Heart left ventricle (tissue), 16 donors: ENCODE measurements around the gene ARHGAP26. TPM values are rescaled to one million over a fixed set of nuclear protein-coding genes. Genes with fewer than 3 reads are reported as not detected.

Experiments used
- ATAC-seq, 4 donors: fragments of 200-7000 bp; cut with Tn5 transposase; one replicate each; pipeline ENCODE4 v1.9.1; 2020 to 2022; ENCODE audit warnings: moderate library complexity in 4 of 4, mild to moderate bottlenecking in 3 of 4, moderate number of reproducible peaks in 1 of 4
- DNase-seq, 5 donors: peaks; one replicate each; pipeline ENCODE4 v3.0.0-alpha.2; 2020
- H3K27ac ChIP-seq, 12 donors: fragments of 200-600 bp; sonication (generic) in 4 of 12; one replicate each; pipeline versions ENCODE4 v1.5.0 to v1.8.0; 2016 to 2022; ENCODE audit warnings: mild to moderate bottlenecking in 2 of 12
- H3K27me3 ChIP-seq, 9 donors: fragments of 200-600 bp; sonication (generic) in 2 of 9; one replicate each; pipeline versions ENCODE4 v1.5.1 to v1.8.0; 2016 to 2022; ENCODE audit warnings: mild to moderate bottlenecking in 3 of 9
- H3K36me3 ChIP-seq, 9 donors: fragments of 200-600 bp; sonication (generic) in 2 of 9; one replicate each; pipeline versions ENCODE4 v1.5.0 to v1.8.0; 2018 to 2022; ENCODE audit warnings: mild to moderate bottlenecking in 2 of 9
- H3K4me1 ChIP-seq, 12 donors: fragments of 200-600 bp; sonication (generic) in 4 of 12; one replicate each; pipeline versions ENCODE4 v1.5.0 to v1.8.0; 2016 to 2022; ENCODE audit warnings: mild to moderate bottlenecking in 3 of 12
- H3K4me3 ChIP-seq, 12 donors: fragments of 200-600 bp; sonication (generic) in 4 of 12; one replicate each; pipeline versions ENCODE4 v1.5.0 to v1.8.0; 2017 to 2022; ENCODE audit warnings: mild to moderate bottlenecking in 9 of 12, moderate library complexity in 4 of 12
- H3K9me3 ChIP-seq, 12 donors: fragments of 200-600 bp; sonication (generic) in 4 of 12; one replicate each; pipeline versions ENCODE4 v1.5.0 to v1.8.0; 2016 to 2022; ENCODE audit warnings: mild to moderate bottlenecking in 1 of 12
- CTCF ChIP-seq, 12 donors: fragments of 200-600 bp; sonication (generic) in 4 of 12; IDR thresholded peaks; one replicate each; pipeline versions ENCODE4 v1.5.0 to v1.8.0; 2018 to 2022; ENCODE audit warnings: antibody characterized with exemption in 12 of 12, mild to moderate bottlenecking in 5 of 12
- POLR2A ChIP-seq, 2 donors: fragments of 450-650 bp; IDR thresholded peaks; one replicate each; pipeline ENCODE4 v1.6.1; 2017; ENCODE audit warnings: antibody characterized with exemption in 2 of 2, mild to moderate bottlenecking in 2 of 2, moderate library complexity in 2 of 2
- WGBS, 4 donors: extraction: QIAGEN DNeasy Blood & Tissue Kit in 2 of 4; methylation state at CpG; one replicate each; pipeline versions ENCODE4 v1.1.5 to v1.1.7; 2013 to 2018; 5-methylcytosine and 5-hydroxymethylcytosine counted together
- intact Hi-C, 10 donors: fragments of 100-400 bp; cut with DNase I; formaldehyde crosslinking; loops; one replicate each; pipeline versions ENCODE4 v1.11.1 to v1.14.2; 2022
- polyA plus RNA-seq, 2 donors: library from polyadenylated mRNA; stranded (reverse); fragments of 200-250 nt; gene quantifications; one replicate each; pipeline ENCODE4 v1.2.3, GENCODE V29; 2013
- total RNA-seq, 9 donors: library from RNA; depleted of rRNA in 2 of 9; stranded (reverse); fragments of >200 nt in 2 of 9; fragmentation: NEBNext Ultra II Directional in 3 of 9; extraction: Animal tissue kit (Norgen Biotek cat#: 25700) in 3 of 9; gene quantifications; one replicate each; pipeline versions ENCODE4 v1.1.0 to v1.2.4, GENCODE V29; 2016 to 2023
- donor health status: ischemic (EF 13 %, LVEDD 7.1; RV severe dilation, severe dysfunction).
- donor health status: healthy with polysubstance abuse.
- donor health status: DM: no; HTN: yes; CAD: no.
- donor health status: DM: no; HTN: no; CAD: no.
- donor health status: ischemic (EF 25% LVEDD 6.9; RV normal size, moderate dysfunction).
- donor health status: ischemic (EF 25% LVEDD 5.7; RV mildly dilated, moderate dysfunction).
- donor health status: healthy.
- donor health status: DM: yes; HTN: yes; CAD: no.
- donor health status: ischemic (EF 35%, LVEDD 5.7; RV mildly dilated, moderate dysfunction).
- donor health status: nonischemic (EF 11% LVEDD 7.7; RV severe dilation, severe dysfunction).
- donor health status: DM: yes; HTN: yes; CAD: no.
- donor health status: PGD.
- donor health status: ischemic (EF 29% LVEDD 5.4; RV normal size, mild dysfunction).
- donor health status: nonischemic (EF 23%, LVEDD 6.1; RV moderate dilation, normal function).

ARHGAP26 gene
- total and polyA plus RNA-seq, 11 donors, result 11.9 to 52.1 (median 33.7) TPM

DNA sequence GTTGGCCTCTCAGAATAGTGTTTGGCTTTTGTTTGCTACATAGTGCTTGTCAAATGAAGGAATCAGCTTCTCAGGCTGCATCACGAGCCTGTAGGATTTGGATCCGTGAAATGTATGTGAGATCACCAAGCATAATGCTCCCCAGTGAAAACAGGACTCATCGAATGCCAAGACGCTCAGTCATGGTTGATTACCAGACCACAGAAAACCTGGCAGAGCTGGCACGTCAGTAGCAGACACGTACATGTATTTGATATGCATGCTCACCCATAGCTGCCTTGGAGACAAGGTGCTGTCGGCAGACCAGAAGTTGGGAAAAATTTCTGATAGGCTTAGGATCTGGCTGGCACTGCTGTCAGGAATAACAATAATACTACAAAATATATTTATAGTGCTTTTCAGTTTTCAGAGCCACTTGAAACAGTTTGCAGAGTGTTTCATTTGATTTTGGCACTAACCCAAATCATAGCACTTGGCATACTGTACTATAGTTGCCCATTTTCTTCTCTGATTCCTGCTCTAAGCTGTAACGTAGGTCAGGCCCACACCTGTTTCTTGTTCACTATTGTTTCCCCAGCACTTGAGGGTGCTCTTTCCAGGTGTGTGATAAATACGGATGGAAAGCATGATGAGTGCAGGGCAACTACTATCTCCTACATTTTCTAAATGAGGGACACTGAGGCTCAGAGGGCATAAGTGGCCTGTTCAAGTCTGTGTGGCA, 407.2 kb downstream of the ARHGAP26 start:
- peak overlapping the region in 4 of 12 donors; percentile 8 to 41 (median 29) for H3K27ac ChIP-seq
- 54 to 65% (median 61%) methylated on average over 9 of the region's 9 CpGs for WGBS, 4 donors
- no peak overlapping the region for H3K4me3 ChIP-seq

GRCh38 chr5:143179126-143179740, 409.1 kb downstream of the ARHGAP26 start:
- no peak overlapping the region for H3K27ac ChIP-seq
- no peaks in the 10 kb centered on the region for H3K27me3 ChIP-seq
- intact Hi-C loops, result no loop called here
- no peaks in the 10 kb centered on the region for H3K9me3 ChIP-seq
- TF ChIP-seq CTCF (IDR thresholded peaks at IDR 0.05) (no peak), POLR2A (IDR thresholded peaks at IDR 0.05) (no peak)
- H3K4me1 ChIP-seq, result peaks cover 0 to 59% (median 25%) of the 10 kb centered on the region in 12 donors
- H3K4me3 ChIP-seq, result no peak overlapping the region
- 80 to 91% (median 89%) methylated on average over 6 of the region's 6 CpGs for WGBS, 4 donors
- DNase-seq, result no peak
- H3K36me3 ChIP-seq, result peaks cover 0 to 11% (median 0%) of the 10 kb centered on the region in 9 donors
- ATAC-seq, result no peak

More for the DNA sequence above, 407.2 kb downstream of the ARHGAP26 start:
- no peak for TF ChIP-seq CTCF (IDR thresholded peaks at IDR 0.05)
- TF ChIP-seq POLR2A (IDR thresholded peaks at IDR 0.05), result no peak
- intact Hi-C loops, result no loop called here
- H3K27me3 ChIP-seq, result no peaks in the 10 kb centered on the region
- DNase-seq (peak in 2 of 5 donors; percentile 37 to 40), ATAC-seq (peak; percentile 23 to 70 (median 58))
- H3K36me3 ChIP-seq, result peaks cover 0 to 11% (median 0%) of the 10 kb centered on the region in 9 donors
- H3K9me3 ChIP-seq, result no peaks in the 10 kb centered on the region
- peaks cover 0 to 62% (median 18%) of the 10 kb centered on the region in 12 donors for H3K4me1 ChIP-seq

- H3K27me3 ChIP-seq, result no peaks in the 10 kb centered on the region
- no peak for TF ChIP-seq POLR2A (IDR thresholded peaks at IDR 0.05)
- no peak for TF ChIP-seq CTCF (IDR thresholded peaks at IDR 0.05)
- DNase-seq, result no peak
- peaks cover 0 to 11% (median 0%) of the 10 kb centered on the region in 9 donors for H3K36me3 ChIP-seq
- intact Hi-C loops, result no loop called here
- peaks cover 0 to 74% (median 38%) of the 10 kb centered on the region in 12 donors for H3K4me1 ChIP-seq
- ATAC-seq, result no peak
- H3K9me3 ChIP-seq, result no peaks in the 10 kb centered on the region
- H3K4me3 ChIP-seq, result no peak overlapping the region
- no peak overlapping the region for H3K27ac ChIP-seq
- 86 to 100% (median 92%) methylated on average over 1 of the region's 1 CpG for WGBS, 4 donors
Measured at GRCh38 chr5:143180751-143181150, 410.6 kb downstream of the ARHGAP26 start.

DNA sequence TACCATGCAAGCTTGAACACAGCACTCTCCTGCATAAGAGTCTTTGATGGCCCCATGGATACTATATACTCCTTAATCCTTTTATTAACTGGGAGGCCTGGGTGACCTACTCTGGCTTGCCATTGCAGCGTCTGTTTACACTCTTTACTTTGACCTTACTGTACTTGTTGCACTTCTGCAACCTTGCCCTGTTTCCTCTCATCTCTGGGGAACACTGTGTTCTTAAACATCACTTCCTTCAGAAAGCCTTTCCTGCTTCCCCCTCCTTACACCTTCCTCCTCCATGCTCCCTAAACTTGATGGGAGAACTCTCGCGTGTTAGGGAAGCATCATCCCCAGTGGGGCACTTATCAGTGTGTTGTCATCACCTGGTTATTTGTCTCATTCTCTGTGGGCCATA, 411.0 kb downstream of the ARHGAP26 start:
- no peaks in the 10 kb centered on the region for H3K9me3 ChIP-seq
- 54 to 63% (median 60%) methylated on average over 3 of the region's 3 CpGs for WGBS, 4 donors
- peaks cover 0 to 77% (median 40%) of the 10 kb centered on the region in 12 donors for H3K4me1 ChIP-seq
- DNase-seq (no peak), ATAC-seq (no peak)
- no peaks in the 10 kb centered on the region for H3K27me3 ChIP-seq
- intact Hi-C loops, result no loop called here
- peaks cover 0 to 11% (median 0%) of the 10 kb centered on the region in 9 donors for H3K36me3 ChIP-seq
- H3K27ac ChIP-seq, result no peak overlapping the region
- H3K4me3 ChIP-seq, result no peak overlapping the region
- TF ChIP-seq POLR2A (IDR thresholded peaks at IDR 0.05) (no peak), CTCF (IDR thresholded peaks at IDR 0.05) (no peak)
